ENCODE results near the gene NNAT. TPM values are rescaled to one million over a fixed set of nuclear protein-coding genes. Genes with fewer than 3 reads are reported as not detected.

Gene NNAT
- total and polyA plus RNA-seq, 10 donors: 0.20 to 0.35 (median 0.29) TPM; not detected in 5

DNA sequence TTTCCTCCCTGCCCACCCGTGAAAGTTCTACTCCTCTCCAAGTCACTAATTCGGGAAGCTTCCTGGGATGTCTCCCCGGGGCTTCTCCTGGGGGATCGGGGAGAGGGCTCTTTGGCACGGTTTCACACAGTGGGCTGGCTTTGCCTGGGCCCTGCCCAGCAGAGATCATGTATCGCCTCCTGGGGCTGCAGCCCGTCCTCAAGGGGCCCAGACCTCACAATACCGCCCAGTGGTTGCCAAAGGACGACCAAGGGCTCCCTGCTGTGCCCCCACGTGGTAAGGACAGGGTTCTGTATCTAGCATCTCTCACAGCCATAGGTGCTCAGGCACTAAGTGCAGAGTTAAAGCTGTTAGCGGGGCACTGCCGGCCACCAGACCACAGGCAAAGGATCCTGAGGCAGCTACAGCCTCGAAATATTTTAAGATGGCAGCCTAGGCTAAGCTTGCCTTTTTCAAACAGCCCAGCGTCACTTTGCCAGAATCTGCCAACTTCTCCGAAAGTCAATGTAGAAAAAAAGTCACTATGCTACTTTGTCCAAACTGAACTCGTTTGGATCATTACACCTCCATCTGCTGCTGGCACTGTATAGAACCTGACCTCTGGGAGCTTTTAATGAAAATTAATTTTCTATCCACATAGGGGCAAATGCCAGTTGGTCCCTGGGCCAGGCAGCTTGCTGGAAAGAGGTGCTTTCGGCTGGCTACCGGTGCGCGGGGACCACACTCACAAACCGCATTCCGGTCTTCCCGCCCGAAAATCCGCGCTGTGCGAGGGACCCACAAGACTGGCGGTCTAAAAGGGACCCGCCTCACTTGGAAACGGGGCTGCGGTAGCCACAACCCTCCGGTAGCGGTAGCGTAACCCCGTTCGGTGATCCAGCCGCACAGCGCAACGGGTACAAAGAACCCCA is 1.3 kb upstream of the NNAT start:
- WGBS, 5 donors: 80 to 89% (median 84%) methylated on average over 37 to 39 of the region's 39 CpGs
- peaks cover under 1 to 75% (median 52%) of the 10 kb centered on the region in 6 donors for H3K4me1 ChIP-seq

DNA sequence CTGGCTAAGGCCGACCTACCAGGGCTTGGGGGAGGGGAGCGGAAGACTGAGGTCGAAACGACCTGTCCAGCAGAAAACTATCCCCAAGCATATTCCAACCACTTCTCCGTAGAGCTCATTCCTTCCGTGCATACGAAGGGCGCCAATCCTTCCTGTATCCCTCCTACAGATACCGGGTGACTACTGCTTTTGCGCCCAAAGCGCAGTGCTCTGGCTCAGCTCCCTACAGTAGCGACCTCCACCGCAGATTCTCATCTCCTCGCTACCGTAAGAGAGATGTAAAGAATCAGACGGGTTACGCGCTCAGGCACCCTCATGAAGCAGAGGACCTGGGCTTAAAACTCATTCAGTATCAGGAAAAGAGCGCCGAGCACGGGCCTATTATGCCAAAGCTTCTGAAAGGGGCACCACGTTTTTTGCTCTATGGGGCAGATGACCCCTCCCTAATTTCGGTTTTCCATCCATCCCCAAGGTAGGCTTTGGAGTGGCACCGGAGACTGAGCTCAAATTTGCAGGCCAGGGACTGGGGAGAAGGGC is 563 bp upstream of the NNAT start:
- Histone ChIP-seq H3K36me3 (peaks cover 0 to 69% (median 20%) of the 10 kb centered on the region in 6 donors), H3K27ac (no peak overlapping the region), H3K4me1 (peaks cover 8 to 76% (median 58%) of the 10 kb centered on the region in 6 donors), H3K27me3 (replicated peaks in 1 of 7) (no peaks in the 10 kb centered on the region), H3K4me3 (peak overlapping the region in 2 of 8 donors; percentile 37 to 58), H3K9me3 (no peaks in the 10 kb centered on the region)
- no peak for DNase-seq
- 77 to 89% (median 83%) methylated on average over 24 of the region's 24 CpGs for WGBS, 5 donors
- TF ChIP-seq CTCF (IDR thresholded peaks at IDR 0.05 in 8 of 11, conservative IDR thresholded peaks at IDR 0.05 in 3 of 11) (no peak), POLR2AphosphoS5 (IDR thresholded peaks at IDR 0.05) (no peak), POLR2A (IDR thresholded peaks at IDR 0.05) (no peak)
- intact Hi-C loops (cut with DNase I; ENCODE audit: low total_unique reads): no loop called here

More for the DNA sequence above, 1.3 kb upstream of the NNAT start:
- H3K9me3 ChIP-seq: no peaks in the 10 kb centered on the region
- peak overlapping the region in 1 of 8 donors; percentile 58 for H3K4me3 ChIP-seq
- peaks cover 0 to 76% (median 24%) of the 10 kb centered on the region in 6 donors for H3K36me3 ChIP-seq
- DNase-seq: no peak
- peak overlapping the region in 1 of 8 donors; percentile 11 for H3K27ac ChIP-seq
- TF ChIP-seq POLR2A (IDR thresholded peaks at IDR 0.05) (no peak), POLR2AphosphoS5 (IDR thresholded peaks at IDR 0.05) (peak in 1 of 3 donors; percentile 26), CTCF (IDR thresholded peaks at IDR 0.05 in 8 of 11, conservative IDR thresholded peaks at IDR 0.05 in 3 of 11) (no peak)
- H3K27me3 ChIP-seq (replicated peaks in 1 of 7): no peaks in the 10 kb centered on the region
- intact Hi-C loops (cut with DNase I; ENCODE audit: low total_unique reads): no loop called here

GRCh38 chr20:37522260-37523011 is 1.4 kb downstream of the NNAT start:
- Histone ChIP-seq H3K9me3 (no peaks in the 10 kb centered on the region), H3K4me1 (peaks cover 16 to 92% (median 73%) of the 10 kb centered on the region in 6 donors), H3K27me3 (replicated peaks in 1 of 7) (no peaks in the 10 kb centered on the region), H3K4me3 (no peak overlapping the region), H3K27ac (no peak overlapping the region), H3K36me3 (peaks cover 0 to 50% (median 15%) of the 10 kb centered on the region in 6 donors)
- DNase-seq: peak; percentile 74
- TF ChIP-seq CTCF (IDR thresholded peaks at IDR 0.05 in 8 of 11, conservative IDR thresholded peaks at IDR 0.05 in 3 of 11) (no peak), POLR2A (IDR thresholded peaks at IDR 0.05) (no peak), POLR2AphosphoS5 (IDR thresholded peaks at IDR 0.05) (no peak)
- intact Hi-C loops (cut with DNase I; ENCODE audit: low total_unique reads): no loop called here
- 85 to 93% (median 91%) methylated on average over 22 to 36 of the region's 36 CpGs for WGBS, 5 donors

All from spleen (tissue), 11 donors.